Measurements from ENCODE around the gene ADCY3. TPM values are rescaled to one million over a fixed set of nuclear protein-coding genes. Genes with fewer than 3 reads are reported as not detected.

ADCY3 gene
- polyA plus RNA-seq, 1 donor (not counting 4 experiments of a cell fraction or from before 2014, with no cell fraction given): 33.2 TPM

DNA sequence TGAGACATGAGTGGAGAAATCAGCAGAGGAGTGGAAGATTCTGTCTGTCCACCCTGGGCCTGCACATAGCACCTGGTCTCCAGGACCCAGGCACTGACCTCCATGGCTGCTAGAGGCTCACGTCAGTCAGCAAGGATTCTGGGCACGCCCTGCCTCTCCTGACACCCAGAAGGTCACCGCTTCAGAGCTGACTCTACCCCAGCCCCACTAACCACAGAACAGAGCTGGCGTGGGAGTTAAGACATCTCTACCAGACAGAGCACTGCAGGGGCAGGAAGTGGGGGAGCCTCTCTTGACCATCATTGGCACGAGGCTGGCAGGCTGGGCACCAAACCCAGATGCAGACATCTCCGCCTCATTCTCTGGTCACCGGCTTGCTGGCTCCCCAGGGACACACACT lies 3.0 kb downstream of the ADCY3 start:
- FAIRE-seq (no peak), DNase-seq (ENCODE audit: low read depth, low spot score) (no peak)
- dilution Hi-C loops (cut with MboI; ENCODE audit: extremely low pct_ligation_motif_present, low sequenced_read_pairs): no loop called here
- Histone ChIP-seq H3K9me3 (ENCODE audit: control insufficient read depth, low read depth, low read length) (no peaks in the 10 kb centered on the region), H3K36me3 (ENCODE audit: control insufficient read depth in 2 of 2, extremely low read depth in 1 of 2, insufficient read depth in 2 of 2, low read length in 2 of 2) (peaks cover 7 to 13% of the 10 kb centered on the region in 2 experiments), H3K9me1 (ENCODE audit: control insufficient read depth, extremely low read depth, insufficient read depth, low read length) (peaks cover 4% of the 10 kb centered on the region), H3K4me1 (ENCODE audit: control insufficient read depth, extremely low read depth, insufficient read depth, low read length) (peaks cover 14% of the 10 kb centered on the region), H3K9ac (ENCODE audit: control insufficient read depth, extremely low read depth, insufficient read depth, low read length) (no peak overlapping the region), H3K27me3 (ENCODE audit: control insufficient read depth, extremely low read depth, insufficient read depth, low read length) (no peaks in the 10 kb centered on the region), H3K4me3 (ENCODE audit: control insufficient read depth in 2 of 3, extremely low read depth in 1 of 3, insufficient read depth in 2 of 3, low read depth in 1 of 3, low read length in 3 of 3) (no peak overlapping the region), H3K27ac (ENCODE audit: control insufficient read depth, insufficient read depth, low read length) (no peak overlapping the region), H3K4me2 (ENCODE audit: control insufficient read depth, extremely low read depth, insufficient read depth, low read depth, low read length) (no peak overlapping the region), H2AFZ (ENCODE audit: control insufficient read depth, low read length) (no peak overlapping the region), H3K79me2 (ENCODE audit: control insufficient read depth, insufficient read depth, low read length) (peaks cover 46% of the 10 kb centered on the region), H4K20me1 (ENCODE audit: control insufficient read depth, extremely low read depth, insufficient read depth, low read length) (peaks cover 2% of the 10 kb centered on the region)
- TF ChIP-seq EZH2 (IDR thresholded peaks at IDR 0.05; ENCODE audit: low read length): no peak
- TF ChIP-seq, protein P1, sequence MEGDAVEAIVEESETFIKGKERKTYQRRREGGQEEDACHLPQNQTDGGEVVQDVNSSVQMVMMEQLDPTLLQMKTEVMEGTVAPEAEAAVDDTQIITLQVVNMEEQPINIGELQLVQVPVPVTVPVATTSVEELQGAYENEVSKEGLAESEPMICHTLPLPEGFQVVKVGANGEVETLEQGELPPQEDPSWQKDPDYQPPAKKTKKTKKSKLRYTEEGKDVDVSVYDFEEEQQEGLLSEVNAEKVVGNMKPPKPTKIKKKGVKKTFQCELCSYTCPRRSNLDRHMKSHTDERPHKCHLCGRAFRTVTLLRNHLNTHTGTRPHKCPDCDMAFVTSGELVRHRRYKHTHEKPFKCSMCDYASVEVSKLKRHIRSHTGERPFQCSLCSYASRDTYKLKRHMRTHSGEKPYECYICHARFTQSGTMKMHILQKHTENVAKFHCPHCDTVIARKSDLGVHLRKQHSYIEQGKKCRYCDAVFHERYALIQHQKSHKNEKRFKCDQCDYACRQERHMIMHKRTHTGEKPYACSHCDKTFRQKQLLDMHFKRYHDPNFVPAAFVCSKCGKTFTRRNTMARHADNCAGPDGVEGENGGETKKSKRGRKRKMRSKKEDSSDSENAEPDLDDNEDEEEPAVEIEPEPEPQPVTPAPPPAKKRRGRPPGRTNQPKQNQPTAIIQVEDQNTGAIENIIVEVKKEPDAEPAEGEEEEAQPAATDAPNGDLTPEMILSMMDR (optimal IDR thresholded peaks at IDR 0.05 in 1 of 3, IDR thresholded peaks at IDR 0.05 in 1 of 3, conservative IDR thresholded peaks at IDR 0.05 in 1 of 3; ENCODE audit: extremely low read depth in 1 of 3, insufficient read depth in 2 of 3, low read length in 3 of 3): no peak

DNA sequence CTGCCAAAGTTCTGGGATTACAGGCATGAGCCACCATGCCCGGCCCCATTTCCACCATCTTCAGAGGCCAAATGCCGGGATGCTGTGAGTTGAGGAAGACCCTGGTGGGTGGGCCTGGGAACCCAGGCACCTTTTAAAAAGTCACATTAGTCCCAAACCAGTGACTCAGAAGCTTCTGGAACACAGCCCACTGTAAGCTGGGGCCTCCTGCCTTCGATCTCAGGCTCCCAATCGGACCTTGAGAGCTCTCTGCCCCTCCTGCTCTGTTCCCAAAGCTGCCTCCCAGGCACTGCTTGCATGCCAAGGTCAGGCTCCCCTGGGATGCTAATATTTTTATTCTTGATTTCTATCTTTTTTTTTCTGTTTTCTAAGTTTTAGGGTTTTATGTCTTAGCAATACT lies 4.2 kb downstream of the ADCY3 start:
- FAIRE-seq: no peak
- no peak for DNase-seq (ENCODE audit: low read depth, low spot score)
- TF ChIP-seq EZH2 (IDR thresholded peaks at IDR 0.05; ENCODE audit: low read length): no peak
- TF ChIP-seq, protein P1 (optimal IDR thresholded peaks at IDR 0.05 in 1 of 3, IDR thresholded peaks at IDR 0.05 in 1 of 3, conservative IDR thresholded peaks at IDR 0.05 in 1 of 3; ENCODE audit: extremely low read depth in 1 of 3, insufficient read depth in 2 of 3, low read length in 3 of 3): no peak
- dilution Hi-C loops (cut with MboI; ENCODE audit: extremely low pct_ligation_motif_present, low sequenced_read_pairs): no loop called here
- H3K9me3 ChIP-seq (ENCODE audit: control insufficient read depth, low read depth, low read length): no peaks in the 10 kb centered on the region
- peaks cover 2% of the 10 kb centered on the region for H4K20me1 ChIP-seq (ENCODE audit: control insufficient read depth, extremely low read depth, insufficient read depth, low read length)
- no peak overlapping the region for H3K4me2 ChIP-seq (ENCODE audit: control insufficient read depth, extremely low read depth, insufficient read depth, low read depth, low read length)
- no peak overlapping the region for H3K27ac ChIP-seq (ENCODE audit: control insufficient read depth, insufficient read depth, low read length)
- H3K4me1 ChIP-seq (ENCODE audit: control insufficient read depth, extremely low read depth, insufficient read depth, low read length): peaks cover 14% of the 10 kb centered on the region
- no peak overlapping the region for H2AFZ ChIP-seq (ENCODE audit: control insufficient read depth, low read length)
- no peak overlapping the region for H3K4me3 ChIP-seq (ENCODE audit: control insufficient read depth in 2 of 3, extremely low read depth in 1 of 3, insufficient read depth in 2 of 3, low read depth in 1 of 3, low read length in 3 of 3)
- H3K36me3 ChIP-seq (ENCODE audit: control insufficient read depth in 2 of 2, extremely low read depth in 1 of 2, insufficient read depth in 2 of 2, low read length in 2 of 2): peaks cover 7 to 13% of the 10 kb centered on the region in 2 experiments
- peaks cover 52% of the 10 kb centered on the region for H3K79me2 ChIP-seq (ENCODE audit: control insufficient read depth, insufficient read depth, low read length)
- peaks cover 4% of the 10 kb centered on the region for H3K9me1 ChIP-seq (ENCODE audit: control insufficient read depth, extremely low read depth, insufficient read depth, low read length)
- H3K27me3 ChIP-seq (ENCODE audit: control insufficient read depth, extremely low read depth, insufficient read depth, low read length): no peaks in the 10 kb centered on the region
- no peak overlapping the region for H3K9ac ChIP-seq (ENCODE audit: control insufficient read depth, extremely low read depth, insufficient read depth, low read length)

All from keratinocyte (primary cell).